Ishikawa (cell line): ENCODE results near the gene DDIAS.

Source experiments
- FOXM1 ChIP-seq: IDR thresholded peaks from 2 replicates; pipeline ENCODE4 v1.6.1; 2012; ENCODE audit warnings: low read depth, borderline replicate concordance
- RAD21 ChIP-seq: IDR thresholded peaks from 2 replicates; pipeline ENCODE4 v1.6.1; 2012; ENCODE audit warnings: low read depth
- TAF1 ChIP-seq: IDR thresholded peaks from 2 replicates; pipeline ENCODE4 v1.6.1; 2012; ENCODE audit warnings: low read depth, mild to moderate bottlenecking
- TCF12 ChIP-seq: IDR thresholded peaks from 2 replicates; pipeline ENCODE4 v1.6.1; 2012; ENCODE audit warnings: low read depth
- TF ChIP-seq, protein P1 (sequence below): IDR thresholded peaks from 2 replicates; pipeline ENCODE4 v1.6.1; 2012; ENCODE audit warnings: low read depth, mild to moderate bottlenecking
- TF ChIP-seq, protein P2 (sequence below): IDR thresholded peaks from 2 replicates; pipeline ENCODE4 v1.6.1; 2012
- TF ChIP-seq, protein P3 (sequence below): IDR thresholded peaks from 2 replicates; pipeline ENCODE4 v1.6.1; 2012

DNA sequence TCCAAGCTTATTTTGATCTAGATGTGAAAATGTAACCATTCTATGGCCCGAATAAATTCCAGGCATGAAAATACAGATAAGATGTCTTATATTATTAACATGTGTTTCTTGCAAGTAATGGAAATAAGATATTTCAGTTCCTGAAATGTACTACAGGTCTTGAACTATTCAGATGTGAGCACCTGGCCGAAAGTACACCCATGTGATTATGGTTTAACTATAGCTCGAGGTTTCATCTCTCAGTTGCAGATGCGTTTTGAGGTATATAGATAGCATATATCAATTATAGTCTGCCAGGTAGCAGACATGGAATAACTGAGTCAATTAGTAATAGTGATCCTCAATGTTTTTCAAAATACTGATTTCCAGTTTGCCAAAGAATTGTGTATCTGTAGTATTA, 68.3 kb downstream of the DDIAS start:
- TF ChIP-seq RAD21: no peak
- no peak for TF ChIP-seq TCF12
- no peak for TF ChIP-seq FOXM1
- TF ChIP-seq, protein P1, sequence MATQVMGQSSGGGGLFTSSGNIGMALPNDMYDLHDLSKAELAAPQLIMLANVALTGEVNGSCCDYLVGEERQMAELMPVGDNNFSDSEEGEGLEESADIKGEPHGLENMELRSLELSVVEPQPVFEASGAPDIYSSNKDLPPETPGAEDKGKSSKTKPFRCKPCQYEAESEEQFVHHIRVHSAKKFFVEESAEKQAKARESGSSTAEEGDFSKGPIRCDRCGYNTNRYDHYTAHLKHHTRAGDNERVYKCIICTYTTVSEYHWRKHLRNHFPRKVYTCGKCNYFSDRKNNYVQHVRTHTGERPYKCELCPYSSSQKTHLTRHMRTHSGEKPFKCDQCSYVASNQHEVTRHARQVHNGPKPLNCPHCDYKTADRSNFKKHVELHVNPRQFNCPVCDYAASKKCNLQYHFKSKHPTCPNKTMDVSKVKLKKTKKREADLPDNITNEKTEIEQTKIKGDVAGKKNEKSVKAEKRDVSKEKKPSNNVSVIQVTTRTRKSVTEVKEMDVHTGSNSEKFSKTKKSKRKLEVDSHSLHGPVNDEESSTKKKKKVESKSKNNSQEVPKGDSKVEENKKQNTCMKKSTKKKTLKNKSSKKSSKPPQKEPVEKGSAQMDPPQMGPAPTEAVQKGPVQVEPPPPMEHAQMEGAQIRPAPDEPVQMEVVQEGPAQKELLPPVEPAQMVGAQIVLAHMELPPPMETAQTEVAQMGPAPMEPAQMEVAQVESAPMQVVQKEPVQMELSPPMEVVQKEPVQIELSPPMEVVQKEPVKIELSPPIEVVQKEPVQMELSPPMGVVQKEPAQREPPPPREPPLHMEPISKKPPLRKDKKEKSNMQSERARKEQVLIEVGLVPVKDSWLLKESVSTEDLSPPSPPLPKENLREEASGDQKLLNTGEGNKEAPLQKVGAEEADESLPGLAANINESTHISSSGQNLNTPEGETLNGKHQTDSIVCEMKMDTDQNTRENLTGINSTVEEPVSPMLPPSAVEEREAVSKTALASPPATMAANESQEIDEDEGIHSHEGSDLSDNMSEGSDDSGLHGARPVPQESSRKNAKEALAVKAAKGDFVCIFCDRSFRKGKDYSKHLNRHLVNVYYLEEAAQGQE: no peak
- TF ChIP-seq, protein P2, sequence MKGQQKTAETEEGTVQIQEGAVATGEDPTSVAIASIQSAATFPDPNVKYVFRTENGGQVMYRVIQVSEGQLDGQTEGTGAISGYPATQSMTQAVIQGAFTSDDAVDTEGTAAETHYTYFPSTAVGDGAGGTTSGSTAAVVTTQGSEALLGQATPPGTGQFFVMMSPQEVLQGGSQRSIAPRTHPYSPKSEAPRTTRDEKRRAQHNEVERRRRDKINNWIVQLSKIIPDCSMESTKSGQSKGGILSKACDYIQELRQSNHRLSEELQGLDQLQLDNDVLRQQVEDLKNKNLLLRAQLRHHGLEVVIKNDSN: no peak
- TF ChIP-seq TAF1: no peak
- TF ChIP-seq, protein P3, sequence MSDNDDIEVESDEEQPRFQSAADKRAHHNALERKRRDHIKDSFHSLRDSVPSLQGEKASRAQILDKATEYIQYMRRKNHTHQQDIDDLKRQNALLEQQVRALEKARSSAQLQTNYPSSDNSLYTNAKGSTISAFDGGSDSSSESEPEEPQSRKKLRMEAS: no peak
